ENCODE measurements around the gene BMF.
A peak's percentile ranks its signal among the peaks of the same experiment; 100 is the strongest.

Gene BMF

GRCh38 chr15:40100947-40101905, 7.5 kb downstream of the BMF start:
- DNase-seq, result no peak

GRCh38 chr15:40100123-40100946, 8.3 kb downstream of the BMF start:
- no peak for DNase-seq

GRCh38 chr15:40098489-40099261, 10.0 kb downstream of the BMF start:
- DNase-seq, result peak; percentile 60

- DNase-seq, result no peak
These were observed 10.7 kb downstream of the BMF start for GRCh38 chr15:40097968-40098476.

GRCh38 chr15:40097096-40097967, 11.3 kb downstream of the BMF start:
- DNase-seq, result no peak

GRCh38 chr15:40096094-40096891, 12.4 kb downstream of the BMF start:
- DNase-seq, result no peak

GRCh38 chr15:40095371-40096093, 13.1 kb downstream of the BMF start:
- no peak for DNase-seq

- no peak for DNase-seq
These were observed 14.5 kb downstream of the BMF start for GRCh38 chr15:40094156-40094555.

- DNase-seq, result no peak
These were observed 15.5 kb downstream of the BMF start for GRCh38 chr15:40092979-40093869.

- peak; percentile 70 for DNase-seq
These were observed 16.3 kb downstream of the BMF start for GRCh38 chr15:40092256-40092978.

- DNase-seq, result no peak
These were observed 16.8 kb downstream of the BMF start for GRCh38 chr15:40091861-40092255.

- DNase-seq, result no peak
These were observed 17.8 kb downstream of the BMF start for GRCh38 chr15:40090774-40091455.

GRCh38 chr15:40088929-40089755, 19.5 kb downstream of the BMF start:
- no peak for DNase-seq

- DNase-seq, result no peak
These were observed 20.4 kb downstream of the BMF start for GRCh38 chr15:40087991-40088928.

- DNase-seq, result no peak
These were observed 21.4 kb downstream of the BMF start for GRCh38 chr15:40087068-40087810.
